Uterus (tissue), 4 donors: ENCODE data around the gene UNC13D. TPM values are rescaled to one million over a fixed set of nuclear protein-coding genes. Genes with fewer than 3 reads are reported as not detected.
"Not testable (repeated sequence)": the region's sequence is repeated elsewhere in the genome, so short reads cannot be mapped to it uniquely, and the experiment has no call there.

Experiments
- DNase-seq, 2 donors: peaks; one replicate each; pipeline ENCODE4 v3.0.0-alpha.2; 2019 to 2020
- H3K27ac ChIP-seq, 2 donors: fragments of 200-600 bp; sonication (generic); 1 replicate in 1 of 2; 2 replicates in 1 of 2; pipeline ENCODE4 v1.5.1; 2016 to 2018
- H3K27me3 ChIP-seq, 2 donors: fragments of 200-600 bp; sonication (generic); one replicate each; pipeline ENCODE4 v1.5.1; 2018 to 2019; ENCODE audit warnings: control low read depth in 1 of 2
- H3K36me3 ChIP-seq, 2 donors: fragments of 200-600 bp; sonication (generic); one replicate each; pipeline ENCODE4 v1.5.1; 2019; ENCODE audit warnings: control low read depth in 1 of 2
- H3K4me1 ChIP-seq, 2 donors: fragments of 200-600 bp; sonication (generic); one replicate each; pipeline ENCODE4 v1.5.1; 2018 to 2019; ENCODE audit warnings: control low read depth in 1 of 2
- H3K4me3 ChIP-seq, 2 donors: fragments of 200-600 bp; sonication (generic); 1 replicate in 1 of 2; 2 replicates in 1 of 2; pipeline ENCODE4 v1.5.1; 2018 to 2019; ENCODE audit warnings: mild to moderate bottlenecking in 1 of 2
- H3K9me3 ChIP-seq, 2 donors: fragments of 200-600 bp; sonication (generic); one replicate each; pipeline ENCODE4 v1.5.1; 2019; ENCODE audit warnings: control low read depth in 1 of 2
- POLR2A ChIP-seq, 2 donors: fragments of 450-650 bp; IDR thresholded peaks; one replicate each; pipeline ENCODE4 v1.6.1; 2016; ENCODE audit warnings: antibody characterized with exemption in 2 of 2, mild to moderate bottlenecking in 1 of 2, moderate library complexity in 1 of 2
- intact Hi-C: fragments of 100-400 bp; cut with DNase I; formaldehyde crosslinking; loops from one replicate; pipeline ENCODE4 v1.15.1; 2023; ENCODE audit warnings: low total_unique reads
- microRNA-seq: library from miRNA; unstranded; fragments of <30 nt; microRNA quantifications from one replicate; pipeline ENCODE4, GENCODE V29; 2016; ENCODE audit warnings: borderline microRNAs expressed, borderline replicate concordance
- total RNA-seq, 4 donors: library from RNA; depleted of rRNA in 3 of 4; stranded (reverse); fragments of >200 nt in 3 of 4; gene quantifications; one replicate each; pipeline versions ENCODE4 v1.1.0 to v1.2.4, GENCODE V29; 2014 to 2023
- TF ChIP-seq, protein P1 (sequence below), 4 experiments: fragments of 200-600 bp in 2 of 4; fragments of 450-650 bp in 2 of 4; sonication (generic) in 2 of 4; IDR thresholded peaks; one replicate each; pipeline ENCODE4 v1.5.1; 2016 to 2019; ENCODE audit warnings: antibody characterized with exemption in 4 of 4, mild to moderate bottlenecking in 2 of 4, moderate library complexity in 1 of 4
- donor health status: DM: yes; HTN: yes; CAD: no.

Gene UNC13D
- total RNA-seq, 4 donors from 2014 or later = 1.2 to 32.7 (median 11.8) TPM

- Histone ChIP-seq H3K4me3 (peak overlapping the region; percentile 86 to 93), H3K9me3 (no peaks in the 10 kb centered on the region), H3K4me1 (peaks cover 0 to 9% of the 10 kb centered on the region in 2 donors), H3K27ac (peak overlapping the region; percentile 98 to 99), H3K27me3 (no peaks in the 10 kb centered on the region), H3K36me3 (no peaks in the 10 kb centered on the region)
- intact Hi-C loops = no loop called here
- peak; percentile 97 to 99 for DNase-seq
- TF ChIP-seq, protein P1, sequence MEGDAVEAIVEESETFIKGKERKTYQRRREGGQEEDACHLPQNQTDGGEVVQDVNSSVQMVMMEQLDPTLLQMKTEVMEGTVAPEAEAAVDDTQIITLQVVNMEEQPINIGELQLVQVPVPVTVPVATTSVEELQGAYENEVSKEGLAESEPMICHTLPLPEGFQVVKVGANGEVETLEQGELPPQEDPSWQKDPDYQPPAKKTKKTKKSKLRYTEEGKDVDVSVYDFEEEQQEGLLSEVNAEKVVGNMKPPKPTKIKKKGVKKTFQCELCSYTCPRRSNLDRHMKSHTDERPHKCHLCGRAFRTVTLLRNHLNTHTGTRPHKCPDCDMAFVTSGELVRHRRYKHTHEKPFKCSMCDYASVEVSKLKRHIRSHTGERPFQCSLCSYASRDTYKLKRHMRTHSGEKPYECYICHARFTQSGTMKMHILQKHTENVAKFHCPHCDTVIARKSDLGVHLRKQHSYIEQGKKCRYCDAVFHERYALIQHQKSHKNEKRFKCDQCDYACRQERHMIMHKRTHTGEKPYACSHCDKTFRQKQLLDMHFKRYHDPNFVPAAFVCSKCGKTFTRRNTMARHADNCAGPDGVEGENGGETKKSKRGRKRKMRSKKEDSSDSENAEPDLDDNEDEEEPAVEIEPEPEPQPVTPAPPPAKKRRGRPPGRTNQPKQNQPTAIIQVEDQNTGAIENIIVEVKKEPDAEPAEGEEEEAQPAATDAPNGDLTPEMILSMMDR (IDR thresholded peaks at IDR 0.05) = peak in 1 of 4 experiments; percentile 40
- TF ChIP-seq POLR2A (IDR thresholded peaks at IDR 0.05) = peak; percentile 100
These were observed 64.8 kb downstream of the UNC13D start for GRCh38 chr17:75779250-75779986.

- Histone ChIP-seq H3K4me1 (peaks cover 0 to 9% of the 10 kb centered on the region in 2 donors), H3K36me3 (no peaks in the 10 kb centered on the region), H3K4me3 (peak overlapping the region; percentile 86 to 93), H3K9me3 (no peaks in the 10 kb centered on the region), H3K27ac (peak overlapping the region; percentile 98 to 99), H3K27me3 (no peaks in the 10 kb centered on the region)
- DNase-seq = no peak
- TF ChIP-seq, protein P1 (IDR thresholded peaks at IDR 0.05) = peak in 2 of 4 experiments; percentile 9 to 38
- TF ChIP-seq POLR2A (IDR thresholded peaks at IDR 0.05) = no peak
- intact Hi-C loops = no loop called here
These were observed 65.3 kb downstream of the UNC13D start for GRCh38 chr17:75778861-75779249.

GRCh38 chr17:75778066-75778860 is 65.9 kb downstream of the UNC13D start:
- H3K36me3 ChIP-seq, H3K9me3 ChIP-seq, H3K4me1 ChIP-seq, intact Hi-C loops, H3K27me3 ChIP-seq: not testable (repeated sequence)
- Histone ChIP-seq H3K27ac (peak overlapping the region; percentile 98 to 99), H3K4me3 (peak overlapping the region; percentile 86 to 93)
- DNase-seq = peak in 1 of 2 donors; percentile 22

DNA sequence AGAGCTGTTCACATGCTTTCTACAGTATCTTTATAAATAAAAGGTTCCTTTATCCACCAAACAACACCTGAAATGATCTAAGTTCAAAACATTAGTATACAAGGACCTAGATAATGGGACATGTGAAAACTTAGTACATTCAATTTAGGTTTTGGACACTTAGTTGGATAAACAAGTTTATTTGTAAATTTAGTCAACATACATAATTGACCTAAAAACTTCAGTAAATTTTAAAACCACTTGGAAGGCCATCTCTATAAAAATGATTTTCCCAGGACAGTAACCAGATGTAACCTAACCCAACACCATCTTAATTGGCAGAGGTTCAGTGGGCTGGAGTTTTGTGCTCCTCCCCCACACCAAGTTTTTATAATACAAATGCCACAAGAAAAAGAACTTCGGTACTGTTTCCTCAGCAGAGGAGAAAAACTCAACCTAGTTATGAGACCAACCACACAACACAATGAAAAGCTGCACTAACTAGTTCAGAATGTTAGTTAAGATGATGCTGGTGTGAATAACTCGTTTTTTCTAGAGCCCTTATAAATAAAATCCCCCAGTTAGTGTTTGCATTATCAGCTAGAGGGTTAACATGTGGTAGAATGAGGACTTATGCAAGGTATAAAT is 66.8 kb downstream of the UNC13D start:
- intact Hi-C loops = no loop called here
- H3K4me3 ChIP-seq = peak overlapping the region; percentile 86 to 93
- no peak for TF ChIP-seq POLR2A (IDR thresholded peaks at IDR 0.05)
- TF ChIP-seq, protein P1 (IDR thresholded peaks at IDR 0.05) = no peak
- no peaks in the 10 kb centered on the region for H3K27me3 ChIP-seq
- no peaks in the 10 kb centered on the region for H3K36me3 ChIP-seq
- no peaks in the 10 kb centered on the region for H3K9me3 ChIP-seq
- peak in 1 of 2 donors; percentile 18 for DNase-seq
- H3K27ac ChIP-seq = peak overlapping the region; percentile 98 to 99
- peaks cover 0 to 9% of the 10 kb centered on the region in 2 donors for H3K4me1 ChIP-seq

Small RNA genes lying within 50 kb of the gene (microRNA-seq; reads per million reads assigned to microRNA genes)
- gene MIR4738 = 1.5 reads per million

Other genes starting within 250 kb of the UNC13D start
- gene SMIM5, start 211.0 kb downstream of the UNC13D start, total RNA-seq = 1 to 10 TPM in 1 of 4 donors, under 1 TPM in 1, not detected in 2; 0.85 to 2.2 TPM
- gene RECQL5, start 177.2 kb downstream of the UNC13D start, total RNA-seq = 10 to 100 TPM in 2 of 4 donors, 1 to 10 TPM in 1, under 1 TPM in 1; 0.59 to 22.7 (median 11.9) TPM
- 10 to 100 TPM; 14.1 to 87.7 (median 64.7) TPM for gene SAP30BP, start 177.1 kb downstream of the UNC13D start, total RNA-seq
- 100 to 1,000 TPM in 1 of 4 donors, 10 to 100 TPM in 3; 38.0 to 100 (median 62.3) TPM for gene ITGB4, start 122.9 kb downstream of the UNC13D start, total RNA-seq
- 10 to 100 TPM in 3 of 4 donors, not detected in 1; 19.4 to 37.1 (median 35.6) TPM for gene GALK1, start 79.2 kb downstream of the UNC13D start, total RNA-seq
- 10 to 100 TPM in 3 of 4 donors, 1 to 10 TPM in 1; 6.9 to 69.7 (median 45.5) TPM for gene UNK, start 59.6 kb downstream of the UNC13D start, total RNA-seq
- 100 to 1,000 TPM in 1 of 4 donors, 10 to 100 TPM in 3; 19.7 to 115 (median 34.5) TPM for gene WBP2, start 10.9 kb upstream of the UNC13D start, total RNA-seq
- 10 to 100 TPM in 3 of 4 donors, 1 to 10 TPM in 1; 6.8 to 70.1 (median 19.0) TPM for gene TRIM47, start 34.2 kb upstream of the UNC13D start, total RNA-seq
- gene TRIM65, start 52.5 kb upstream of the UNC13D start, total RNA-seq = 10 to 100 TPM; 20.0 to 36.9 (median 30.1) TPM
- gene MRPL38, start 60.5 kb upstream of the UNC13D start, total RNA-seq = 10 to 100 TPM; 32.3 to 99.8 (median 47.8) TPM
- 10 to 100 TPM; 11.0 to 16.5 (median 14.2) TPM for gene FBF1, start 96.6 kb upstream of the UNC13D start, total RNA-seq
- 10 to 100 TPM; 11.2 to 70.0 (median 42.0) TPM for gene ACOX1, start 134.8 kb upstream of the UNC13D start, total RNA-seq
- 10 to 100 TPM in 3 of 4 donors, 1 to 10 TPM in 1; 3.1 to 17.2 (median 15.0) TPM for gene TEN1, start 134.8 kb upstream of the UNC13D start, total RNA-seq
- gene CDK3, start 156.5 kb upstream of the UNC13D start, total RNA-seq = 10 to 100 TPM in 1 of 4 donors, 1 to 10 TPM in 2, not detected in 1; 8.5 to 10.8 (median 9.6) TPM
- 1 to 10 TPM in 3 of 4 donors, under 1 TPM in 1; 0.59 to 3.7 (median 2.8) TPM for gene EVPL, start 182.9 kb upstream of the UNC13D start, total RNA-seq
- 100 to 1,000 TPM in 1 of 4 donors, 10 to 100 TPM in 3; 25.1 to 117 (median 65.0) TPM for gene SRP68, start 228.1 kb upstream of the UNC13D start, total RNA-seq
- gene GALR2, start 230.4 kb upstream of the UNC13D start, total RNA-seq = not detected
- not detected for gene ZACN, start 234.8 kb upstream of the UNC13D start, total RNA-seq